HepG2 (cell line): ENCODE measurements around the gene ALS2. TPM values are rescaled to one million over a fixed set of nuclear protein-coding genes. Genes with fewer than 3 reads are reported as not detected.
"Not testable (repeated sequence)": the region's sequence is repeated elsewhere in the genome, so short reads cannot be mapped to it uniquely, and the experiment has no call there.

Source experiments
- ATAC-seq: fragments of 200-7000 bp; cut with Tn5 transposase; 3 replicates; pipeline ENCODE4 v1.9.1; 2020; ENCODE audit warnings: mild to moderate bottlenecking, moderate library complexity
- BruUV-seq: library from RNA; stranded (reverse); fragments of 400-500 nt; replicated peaks from 2 replicates; lab custom pipeline; 2021; lab: Mats Ljungman, UMichigan
- CTCF ChIA-PET: fragments of 300-600 bp; formaldehyde crosslinking; extraction: SDS; loops from one replicate; lab custom pipeline; 2021; ENCODE audit warnings: low total read pairs, inconsistent platforms, low intra/inter-chr PET ratio; lab: Yijun Ruan, JAX
- POLR2A ChIA-PET: fragments of 350-600 bp; sonication (Branson Sonifier 250); formaldehyde crosslinking; loops from one replicate; lab custom pipeline; 2020; ENCODE audit warnings: antibody characterized with exemption, inconsistent platforms; lab: Yijun Ruan, JAX
- DNase-seq: peaks from one replicate; pipeline ENCODE4 v3.0.0-alpha.2; 2015; ENCODE audit warnings: low spot score
- FAIRE-seq: peaks from 3 replicates; lab custom pipeline; 2011; peaks lifted over from hg19 to GRCh38; lab: Jason Lieb, UNC
- H2AFZ ChIP-seq: one replicate; pipeline ENCODE4 v1.6.1; 2011; ENCODE audit warnings: low read length, inconsistent platforms
- H3K27ac ChIP-seq: fragments of 300-600 bp; 3 replicates; pipeline ENCODE4 v1.8.0; 2011; ENCODE audit warnings: mixed run types, mild to moderate bottlenecking, mixed read lengths, low read length, inconsistent platforms; ENCODE audit not compliant: insufficient read depth; ENCODE audit errors: extremely low read length
- H3K27me3 ChIP-seq, 2 experiments: fragments of 200-600 bp in 1 of 2; 2 replicates in 1 of 2; 3 replicates in 1 of 2; pipeline versions ENCODE4 v1.6.0 to v1.8.0; 2011; ENCODE audit warnings: low read length in 2 of 2, mild to moderate bottlenecking in 2 of 2, moderate library complexity in 2 of 2, inconsistent platforms in 1 of 2; ENCODE audit not compliant: insufficient read depth in 2 of 2, control insufficient read depth in 1 of 2
- H3K36me3 ChIP-seq, 2 experiments: fragments of 200-600 bp in 1 of 2; replicated peaks in 1 of 2; 2 replicates in 1 of 2; 3 replicates in 1 of 2; pipeline versions ENCODE4 v1.5.1 to v1.8.0; 2011; ENCODE audit warnings: low read length in 2 of 2, inconsistent platforms in 1 of 2; ENCODE audit not compliant: insufficient read depth in 2 of 2, control insufficient read depth in 1 of 2
- H3K4me1 ChIP-seq: 2 replicates; pipeline ENCODE4 v1.5.1; 2012; ENCODE audit warnings: low read length, inconsistent platforms; ENCODE audit not compliant: insufficient read depth
- H3K4me2 ChIP-seq: 2 replicates; pipeline ENCODE4 v1.6.0; 2011; ENCODE audit warnings: low read depth, low read length, inconsistent platforms
- H3K4me3 ChIP-seq, 3 experiments: fragments of 200-600 bp in 1 of 3; sonication (generic), shearing (Covaris generic) in 1 of 3; replicated peaks in 1 of 3; 2 replicates each; pipeline ENCODE4 v1.5.1; 2011 to 2016; ENCODE audit warnings: low read length in 3 of 3, inconsistent platforms in 2 of 3, low read depth in 2 of 3, mild to moderate bottlenecking in 2 of 3, control low read depth in 1 of 3, mixed read lengths in 1 of 3; ENCODE audit not compliant: insufficient read depth in 1 of 3
- H3K79me2 ChIP-seq: one replicate; pipeline ENCODE4 v1.6.1; 2011; ENCODE audit warnings: low read length, inconsistent platforms; ENCODE audit not compliant: insufficient read depth
- H3K9ac ChIP-seq: 2 replicates; pipeline ENCODE4 v1.6.0; 2011; ENCODE audit warnings: mild to moderate bottlenecking, low read depth, low read length, inconsistent platforms; ENCODE audit not compliant: insufficient read depth
- H3K9me3 ChIP-seq: 2 replicates; pipeline ENCODE4 v1.5.1; 2012; ENCODE audit warnings: mild to moderate bottlenecking, low read length
- H4K20me1 ChIP-seq: 2 replicates; pipeline ENCODE4 v1.6.0; 2011; ENCODE audit warnings: inconsistent platforms, mild to moderate bottlenecking, low read length, moderate library complexity; ENCODE audit not compliant: insufficient read depth
- FOXO1 ChIP-seq: sonication (generic); formaldehyde crosslinking; IDR thresholded peaks from 2 replicates; pipeline ENCODE4 v1.4.0; 2020; ENCODE audit warnings: missing genetic modification reagents
- HOXA9 ChIP-seq: sonication (generic); formaldehyde crosslinking; IDR thresholded peaks from 2 replicates; pipeline ENCODE4 v1.8.1; 2022; ENCODE audit warnings: missing genetic modification reagents, mild to moderate bottlenecking, moderate library complexity, borderline replicate concordance
- IRF2 ChIP-seq: IDR thresholded peaks from 2 replicates; pipeline ENCODE4 v1.6.1; 2018; ENCODE audit warnings: missing genetic modification reagents, missing compliant biosample characterization
- NPAS2 ChIP-seq: sonication (generic); formaldehyde crosslinking; IDR thresholded peaks from 2 replicates; pipeline ENCODE4 v1.8.0; 2022; ENCODE audit warnings: mild to moderate bottlenecking, missing genetic modification reagents, borderline replicate concordance
- POGZ ChIP-seq: sonication (generic); formaldehyde crosslinking; IDR thresholded peaks from 2 replicates; pipeline ENCODE4 v1.4.0; 2020; ENCODE audit warnings: mild to moderate bottlenecking, missing genetic modification reagents
- ZNF274 ChIP-seq: sonication (generic); formaldehyde crosslinking; IDR thresholded peaks from 2 replicates; pipeline ENCODE4 v1.5.1; 2020; ENCODE audit warnings: mild to moderate bottlenecking, missing genetic modification reagents
- ZNF343 ChIP-seq: sonication (generic); formaldehyde crosslinking; IDR thresholded peaks from 2 replicates; pipeline ENCODE4 v1.4.0; 2020; ENCODE audit warnings: mild to moderate bottlenecking, missing genetic modification reagents
- ZNF513 ChIP-seq: sonication (generic); formaldehyde crosslinking; conservative IDR thresholded peaks from 2 replicates; pipeline ENCODE4 v1.5.0; 2020; ENCODE audit warnings: missing genetic modification reagents
- ZNF616 ChIP-seq: sonication (generic); formaldehyde crosslinking; IDR thresholded peaks from 2 replicates; pipeline ENCODE4 v1.5.0; 2020; ENCODE audit warnings: low read depth, mild to moderate bottlenecking, missing genetic modification reagents
- ZNF780A ChIP-seq: sonication (generic); formaldehyde crosslinking; IDR thresholded peaks from 2 replicates; pipeline ENCODE4 v1.8.0; 2022; ENCODE audit warnings: mild to moderate bottlenecking, missing genetic modification reagents, moderate library complexity
- ZNF883 ChIP-seq: sonication (generic); formaldehyde crosslinking; IDR thresholded peaks from 2 replicates; pipeline ENCODE4 v1.5.1; 2020; ENCODE audit warnings: mild to moderate bottlenecking, missing genetic modification reagents; ENCODE audit errors: not compliant biosample characterization
- WGBS: methylation state at CpG from one replicate; pipeline ENCODE4 v1.1.6; 2017; ENCODE audit warnings: low lambda C conversion rate; 5-methylcytosine and 5-hydroxymethylcytosine counted together
- in situ Hi-C: cut with HindIII; loops from 2 replicates; pipeline ENCODE4 v1.10.0; 2017; ENCODE audit warnings: low pct_unique_long_range_greater_than_20kb; ENCODE audit not compliant: extremely low pct_ligation_motif_present
- intact Hi-C: fragments of 100-400 bp; cut with micrococcal nuclease; formaldehyde crosslinking; loops from one replicate; pipeline ENCODE4 v1.10.0; 2022; ENCODE audit not compliant: unreplicated experiment
- polyA plus RNA-seq, 8 experiments: library from polyadenylated mRNA; depleted of rRNA in 3 of 8; stranded (reverse) in 7 of 8; unstranded in 1 of 8; fragments of >200 nt; fragmentation: Illumina TruSeq in 4 of 8; extraction: Trizol in 4 of 8; gene quantifications; 2 replicates each; pipeline versions ENCODE4 v1.2.1 to v1.2.3, GENCODE V29; 2011 to 2016; ENCODE audit warnings: low read depth in 4 of 8, missing spikeins in 1 of 8, mixed read lengths in 1 of 8; ENCODE audit not compliant: insufficient read depth in 1 of 8
- total RNA-seq, 5 experiments: library from RNA; depleted of rRNA; stranded (reverse); fragments of >200 nt; fragmentation: Illumina TruSeq; extraction: Trizol; gene quantifications; 2 replicates each; pipeline ENCODE4 v1.2.3, GENCODE V29; 2016; ENCODE audit warnings: low read depth in 1 of 5

The ALS2 gene
- total and polyA plus RNA-seq, 2 of the 13 experiments (the other 11 are each of a cell fraction or from before 2014, with no cell fraction given): 12.7 to 19.3 TPM

DNA sequence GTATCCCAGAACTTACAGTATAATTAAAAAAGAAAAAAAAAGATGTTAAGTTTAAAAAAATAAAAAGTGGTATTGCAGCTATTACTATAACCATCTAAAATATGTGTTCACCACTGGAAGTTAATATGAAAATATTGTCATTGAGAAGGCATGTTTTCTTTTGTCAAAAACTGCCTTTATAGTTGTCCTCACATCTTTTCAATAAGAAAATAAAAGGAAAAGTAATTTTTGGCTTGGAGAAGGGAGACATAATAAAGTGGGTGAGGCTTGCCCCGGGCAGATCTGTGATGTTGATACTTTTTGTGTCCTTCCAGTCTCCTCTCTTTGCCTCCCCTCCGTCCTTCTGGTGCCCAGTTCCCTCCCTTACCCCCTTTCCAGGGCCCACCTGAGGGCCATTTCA, 107.2 kb downstream of the ALS2 start:
- no peaks in the 10 kb centered on the region for H3K36me3 ChIP-seq
- ChIA-PET CTCF (no interaction called here), POLR2A (no interaction called here)
- intact Hi-C loops (no loop called here), in situ Hi-C loops (no loop called here)
- H4K20me1 ChIP-seq: no peaks in the 10 kb centered on the region
- no peaks in the 10 kb centered on the region for H3K79me2 ChIP-seq
- no peak overlapping the region for H3K9ac ChIP-seq
- ATAC-seq (no peak), DNase-seq (no peak), FAIRE-seq (no peak)
- H3K27ac ChIP-seq: no peak overlapping the region
- H2AFZ ChIP-seq: no peak overlapping the region
- H3K4me3 ChIP-seq: no peak overlapping the region
- no peaks in the 10 kb centered on the region for H3K9me3 ChIP-seq
- 2% methylated on average over 2 of the region's 2 CpGs for WGBS
- H3K4me2 ChIP-seq: no peak overlapping the region
- no peak for TF ChIP-seq ZNF274 (CRISPR knock-in tag)
- no peak for TF ChIP-seq ZNF343 (CRISPR knock-in tag)
- no peak for TF ChIP-seq IRF2 (CRISPR knock-in tag)
- no peak for TF ChIP-seq POGZ (CRISPR knock-in tag)
- no peak for TF ChIP-seq ZNF513
- TF ChIP-seq ZNF883 (CRISPR knock-in tag): no peak
- no peak for TF ChIP-seq FOXO1
- no peak for TF ChIP-seq ZNF780A
- no peak for TF ChIP-seq HOXA9 (CRISPR knock-in tag)
- TF ChIP-seq NPAS2: no peak
- TF ChIP-seq ZNF616 (CRISPR knock-in tag): no peak
- H3K4me1 ChIP-seq: no peaks in the 10 kb centered on the region
- peaks cover 0 to 12% of the 10 kb centered on the region in 2 experiments; a peak in 3 of 5 replicates for H3K27me3 ChIP-seq
- no TSS peak for BruUV-seq

DNA sequence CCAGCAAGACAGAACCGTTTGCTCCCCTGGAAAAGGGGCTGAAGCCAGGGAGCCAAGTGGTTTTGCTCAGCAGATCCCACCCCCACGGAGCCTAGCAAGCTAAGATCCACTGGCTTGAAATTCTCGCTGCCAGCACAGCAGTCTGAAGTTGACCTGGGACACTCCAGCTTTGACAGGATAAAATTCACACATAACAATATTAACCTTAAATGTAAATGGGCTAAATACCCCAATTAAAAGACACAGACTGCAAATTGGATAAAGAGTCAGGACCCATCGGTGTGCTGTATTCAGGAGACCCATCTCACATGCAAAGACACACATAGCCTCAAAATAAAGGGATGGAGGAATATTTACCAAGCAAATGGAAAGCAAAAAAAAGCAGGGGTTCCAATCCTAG, 109.5 kb downstream of the ALS2 start:
- H3K79me2 ChIP-seq, H3K36me3 ChIP-seq, H3K27me3 ChIP-seq, DNase-seq, H3K9me3 ChIP-seq, CTCF ChIA-PET, intact Hi-C loops, H4K20me1 ChIP-seq, in situ Hi-C loops, H3K27ac ChIP-seq, H3K4me1 ChIP-seq, BruUV-seq, POLR2A ChIA-PET, H3K9ac ChIP-seq, ATAC-seq, FAIRE-seq, H3K4me2 ChIP-seq, H2AFZ ChIP-seq, H3K4me3 ChIP-seq: not testable (repeated sequence)
- WGBS: 12% methylated on average over 4 of the region's 4 CpGs
